CD4-positive, alpha-beta T cell treated with Interleukin-12 subunit alpha and Interleukin-12 subunit beta, for 1 hour (primary cell): Measurements from ENCODE around the gene KLHDC2.
"Not testable (repeated sequence)": the region's sequence is repeated elsewhere in the genome, so short reads cannot be mapped to it uniquely, and the experiment has no call there.

Experiments
- DNase-seq: peaks from one replicate; pipeline ENCODE4 v3.0.0-alpha.2; 2020

Gene KLHDC2, protein sequence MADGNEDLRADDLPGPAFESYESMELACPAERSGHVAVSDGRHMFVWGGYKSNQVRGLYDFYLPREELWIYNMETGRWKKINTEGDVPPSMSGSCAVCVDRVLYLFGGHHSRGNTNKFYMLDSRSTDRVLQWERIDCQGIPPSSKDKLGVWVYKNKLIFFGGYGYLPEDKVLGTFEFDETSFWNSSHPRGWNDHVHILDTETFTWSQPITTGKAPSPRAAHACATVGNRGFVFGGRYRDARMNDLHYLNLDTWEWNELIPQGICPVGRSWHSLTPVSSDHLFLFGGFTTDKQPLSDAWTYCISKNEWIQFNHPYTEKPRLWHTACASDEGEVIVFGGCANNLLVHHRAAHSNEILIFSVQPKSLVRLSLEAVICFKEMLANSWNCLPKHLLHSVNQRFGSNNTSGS

DNA sequence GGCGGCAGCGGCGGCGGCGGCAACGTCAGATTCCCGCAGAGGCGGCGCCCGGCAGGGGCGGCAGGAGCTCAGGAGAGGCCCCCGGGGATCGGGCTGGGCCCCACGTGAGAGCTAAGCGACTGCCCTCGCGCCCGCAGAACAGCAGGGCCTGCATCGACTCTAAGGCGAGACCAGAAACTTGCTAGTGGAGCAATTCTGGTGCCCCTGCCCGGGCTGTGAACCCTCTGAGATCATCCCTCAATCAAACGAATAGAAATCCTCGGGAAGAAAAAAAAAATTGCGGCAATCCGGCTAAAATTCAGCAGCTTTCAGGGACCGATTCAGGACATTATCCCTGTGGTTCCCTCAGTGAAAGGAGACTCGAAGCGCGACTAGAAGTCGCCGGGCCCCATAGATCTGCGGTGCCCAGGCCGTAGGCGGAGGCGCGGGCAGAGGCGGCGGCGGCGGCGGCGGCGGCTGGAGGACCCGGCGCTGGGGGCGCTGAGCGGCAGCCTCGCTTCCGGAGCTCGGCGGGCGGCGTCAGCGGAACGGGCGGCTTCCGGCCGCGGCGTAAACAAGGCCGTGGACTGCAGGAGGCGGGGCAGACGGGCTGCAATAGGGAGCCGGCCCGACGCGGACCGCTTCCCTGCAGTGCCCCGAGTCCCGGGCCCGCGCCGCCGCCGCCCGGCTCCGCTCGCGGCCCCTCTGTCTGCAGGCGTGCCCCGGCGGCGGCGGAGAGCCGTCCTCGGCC lies at the start of gene KLHDC2:
Gene KLHDC2 (plus strand): TSS at position 583 of the 730 bp plus-strand sequence. CDS start 316 bp downstream, outside the sequence.
- DNase-seq, result peak; percentile 91

DNA sequence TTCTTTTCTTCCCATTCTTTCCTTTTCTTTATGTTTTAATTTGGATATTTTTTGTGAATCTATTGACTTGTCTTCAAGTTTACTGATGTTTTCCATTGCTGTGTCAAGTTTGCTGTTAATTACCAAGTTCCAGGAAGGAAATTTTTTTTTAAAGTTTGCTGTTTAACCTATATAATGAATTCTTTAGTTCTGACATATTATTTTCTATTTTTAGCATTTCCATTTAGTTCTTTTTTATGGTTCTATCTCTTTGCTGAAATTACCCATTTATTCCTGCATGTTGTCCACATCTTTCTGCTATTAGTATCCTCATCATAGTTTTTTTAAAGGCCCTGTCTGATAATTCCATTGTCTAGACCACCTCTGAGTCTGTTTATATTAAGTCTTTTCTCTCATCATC lies 47.2 kb upstream of the KLHDC2 start:
- DNase-seq, result no peak

DNA sequence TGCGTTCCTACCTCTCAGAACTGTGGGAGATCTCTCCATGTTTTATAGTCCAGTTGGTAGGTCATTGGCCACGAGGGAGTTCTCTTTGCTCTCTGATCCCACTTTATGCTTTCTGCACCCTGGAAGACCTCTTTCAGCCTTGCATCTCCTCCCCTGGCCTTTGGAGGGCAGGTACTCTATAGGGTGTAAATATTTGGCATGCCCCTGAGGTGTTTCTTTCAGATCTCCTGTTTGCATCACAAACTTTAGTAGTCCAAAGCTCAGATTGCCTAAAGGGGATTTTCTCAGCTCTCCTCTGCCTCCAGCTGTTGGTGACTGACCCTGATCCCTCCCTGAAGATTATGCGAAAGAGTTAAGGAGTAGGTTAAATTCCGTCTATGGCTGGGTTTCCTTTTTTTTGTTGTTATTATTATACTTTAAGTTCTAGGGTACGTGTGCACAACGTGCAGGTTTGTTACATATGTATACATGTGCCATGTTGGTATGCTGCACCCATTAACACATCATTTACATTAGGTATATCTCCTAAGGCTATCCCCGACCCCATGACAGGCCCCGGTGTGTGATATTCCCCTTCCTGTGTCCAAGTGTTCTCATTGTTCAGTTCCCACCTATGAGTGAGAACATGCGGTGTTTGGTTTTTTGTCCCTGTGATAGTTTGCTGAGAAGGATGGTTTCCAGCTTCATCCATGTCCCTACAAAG lies 46.1 kb upstream of the KLHDC2 start:
- DNase-seq, result not testable (repeated sequence)

DNA sequence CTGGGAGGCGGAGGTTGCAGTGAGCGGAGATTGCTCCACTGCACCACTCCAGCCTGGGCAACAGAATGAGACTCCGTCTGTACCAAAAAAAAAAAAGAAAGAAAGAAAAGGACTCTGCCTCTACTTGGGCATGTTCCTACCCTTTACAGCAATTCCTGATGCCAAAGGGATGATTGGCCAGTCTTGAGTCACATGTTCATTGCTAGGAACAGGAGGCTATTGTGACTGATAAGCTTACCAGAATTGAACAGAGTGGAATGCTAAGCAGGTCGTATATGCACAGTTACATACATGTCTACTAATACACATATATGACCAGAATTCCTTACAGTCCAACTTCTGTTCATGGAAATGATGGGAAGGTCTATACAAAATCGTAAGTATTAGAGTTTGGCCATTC lies 40.8 kb upstream of the KLHDC2 start:
- DNase-seq, result no peak

DNA sequence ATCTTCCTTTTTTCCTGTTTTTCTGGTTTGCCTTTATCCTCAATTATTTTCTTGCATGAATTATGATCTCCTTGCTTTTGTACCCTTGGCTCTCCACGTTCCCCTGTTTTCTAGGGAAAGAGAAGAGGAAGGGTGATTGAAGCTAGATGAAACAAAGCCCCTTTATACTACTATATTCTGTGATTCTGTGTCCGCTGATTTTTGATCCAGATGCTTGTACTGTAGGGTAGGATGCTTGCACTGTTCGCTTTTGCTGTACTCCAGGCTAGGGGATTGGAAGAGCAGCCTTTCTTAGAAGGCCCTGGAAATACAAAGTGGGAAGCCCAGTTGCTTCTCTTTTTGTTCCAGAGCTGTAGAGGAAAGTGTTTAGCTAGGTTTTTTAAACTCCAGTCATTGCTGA lies 35.1 kb upstream of the KLHDC2 start:
- DNase-seq, result no peak

DNA sequence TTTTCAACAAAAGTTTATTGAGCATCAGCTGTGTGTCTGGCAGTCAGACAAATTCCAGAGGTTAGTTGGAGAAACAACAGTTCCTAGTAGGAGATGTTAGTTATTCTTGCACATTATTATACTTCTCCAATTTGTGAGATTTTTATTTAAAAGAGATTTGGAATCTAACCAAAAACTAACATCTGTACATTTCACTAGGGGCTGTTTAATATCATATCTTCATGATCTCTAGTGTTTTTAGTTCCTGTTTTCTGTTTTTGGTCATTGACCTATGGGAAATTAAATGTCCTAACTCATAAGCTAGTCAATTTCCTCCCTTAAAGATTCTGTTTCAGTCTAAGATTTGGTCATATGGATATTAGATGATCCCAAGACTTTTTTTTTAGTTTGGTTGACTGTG lies 34.1 kb upstream of the KLHDC2 start:
- no peak for DNase-seq

DNA sequence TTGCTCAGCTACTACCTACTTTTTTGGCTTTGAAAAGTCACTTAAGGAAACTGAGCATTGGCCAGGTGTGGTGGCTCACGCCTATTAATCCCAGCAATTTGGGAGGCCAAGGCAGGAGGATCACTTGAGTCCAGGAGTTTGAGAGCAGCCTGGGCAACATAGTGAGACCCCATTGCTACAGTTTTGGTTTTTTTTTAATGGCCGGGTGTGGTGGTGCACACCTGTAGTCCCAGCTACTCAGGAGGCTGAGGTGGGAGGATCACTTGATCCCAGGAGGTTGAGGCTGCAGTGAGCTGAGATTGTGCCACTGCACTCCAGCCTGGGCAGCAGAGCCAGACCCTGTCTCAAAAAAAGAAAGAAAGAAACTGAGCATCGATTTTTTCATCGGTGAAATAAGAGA lies 32.3 kb upstream of the KLHDC2 start:
- not testable (repeated sequence) for DNase-seq

DNA sequence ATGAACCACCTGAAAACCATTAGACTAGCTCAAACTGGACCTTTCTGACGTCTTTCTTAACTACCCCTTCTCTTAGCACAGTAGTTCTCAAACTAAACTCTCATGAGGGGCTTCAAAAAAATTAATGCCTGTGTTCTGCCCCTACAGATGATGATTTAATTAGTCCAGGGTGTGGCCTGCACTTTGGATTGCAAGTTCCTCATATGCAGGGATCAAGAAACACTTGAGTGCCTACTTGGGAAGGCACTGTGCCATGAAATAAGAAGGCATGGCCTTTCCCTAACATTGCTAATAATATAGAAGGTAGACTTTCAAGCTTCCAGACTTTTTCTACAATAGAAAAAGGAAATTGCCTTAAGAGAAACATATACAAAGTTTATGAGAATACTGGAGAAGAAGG lies 22.8 kb upstream of the KLHDC2 start:
- no peak for DNase-seq

DNA sequence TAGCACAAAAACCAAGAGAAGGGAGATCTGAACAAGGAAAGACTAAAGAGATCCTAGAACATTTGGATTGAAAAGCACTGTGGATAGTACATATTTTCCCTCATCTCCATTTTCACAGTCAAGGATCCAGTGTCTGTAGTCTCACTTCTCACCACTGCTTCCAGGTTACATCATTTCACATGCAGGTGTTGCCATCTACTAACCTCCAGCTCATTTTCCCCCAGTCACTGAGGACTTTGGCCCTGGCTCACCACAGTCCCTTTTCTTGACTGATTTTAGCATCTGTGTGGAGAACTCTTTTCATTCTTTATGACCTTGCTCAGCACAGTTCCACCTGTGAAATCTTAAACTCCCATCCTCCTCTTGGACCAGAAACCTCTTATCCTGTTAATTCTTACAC lies 21.5 kb upstream of the KLHDC2 start:
- not testable (repeated sequence) for DNase-seq

DNA sequence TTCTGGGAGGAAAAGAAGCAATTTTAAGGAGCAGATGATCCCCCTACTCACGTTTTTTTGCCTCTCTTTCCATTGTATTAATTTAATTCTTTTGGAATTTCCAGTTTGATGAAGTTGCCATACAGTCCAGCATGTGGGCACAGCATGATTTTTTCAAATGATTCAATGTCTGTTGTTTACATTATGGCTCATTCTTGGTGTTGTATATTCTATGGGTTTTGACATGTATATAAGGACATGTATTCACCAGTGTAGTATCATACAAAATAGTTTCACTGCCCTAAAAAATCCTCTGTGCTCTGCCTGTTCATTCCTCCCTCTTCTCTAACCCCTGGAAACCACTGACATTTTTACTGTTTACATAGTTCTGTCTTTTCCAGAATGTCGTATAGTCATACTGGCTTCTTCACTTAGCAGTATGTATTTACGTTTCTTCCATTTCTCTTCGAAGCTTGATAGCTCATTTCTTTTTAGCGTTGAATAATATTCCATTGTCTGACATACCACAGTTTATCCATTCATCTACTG lies 13.3 kb upstream of the KLHDC2 start:
- DNase-seq, result no peak

DNA sequence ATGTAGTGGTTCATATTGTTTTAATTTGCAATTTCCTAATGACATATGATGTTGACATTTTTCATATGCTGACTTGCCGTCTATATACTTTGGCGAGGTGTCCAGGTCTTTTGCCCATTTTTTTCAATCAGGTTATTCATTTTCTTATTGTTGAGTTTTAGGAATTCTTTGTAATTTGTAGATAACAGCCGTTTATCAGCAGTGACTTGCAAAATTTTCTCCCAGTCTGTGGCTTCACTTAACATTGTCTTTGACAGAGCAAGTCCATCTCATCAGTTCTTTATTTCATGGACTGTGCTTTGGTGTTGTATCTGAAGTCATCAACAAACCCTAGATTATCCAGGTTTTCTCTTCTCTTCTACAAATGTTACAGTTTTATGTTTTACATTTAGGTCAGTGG lies 12.6 kb upstream of the KLHDC2 start:
- no peak for DNase-seq

DNA sequence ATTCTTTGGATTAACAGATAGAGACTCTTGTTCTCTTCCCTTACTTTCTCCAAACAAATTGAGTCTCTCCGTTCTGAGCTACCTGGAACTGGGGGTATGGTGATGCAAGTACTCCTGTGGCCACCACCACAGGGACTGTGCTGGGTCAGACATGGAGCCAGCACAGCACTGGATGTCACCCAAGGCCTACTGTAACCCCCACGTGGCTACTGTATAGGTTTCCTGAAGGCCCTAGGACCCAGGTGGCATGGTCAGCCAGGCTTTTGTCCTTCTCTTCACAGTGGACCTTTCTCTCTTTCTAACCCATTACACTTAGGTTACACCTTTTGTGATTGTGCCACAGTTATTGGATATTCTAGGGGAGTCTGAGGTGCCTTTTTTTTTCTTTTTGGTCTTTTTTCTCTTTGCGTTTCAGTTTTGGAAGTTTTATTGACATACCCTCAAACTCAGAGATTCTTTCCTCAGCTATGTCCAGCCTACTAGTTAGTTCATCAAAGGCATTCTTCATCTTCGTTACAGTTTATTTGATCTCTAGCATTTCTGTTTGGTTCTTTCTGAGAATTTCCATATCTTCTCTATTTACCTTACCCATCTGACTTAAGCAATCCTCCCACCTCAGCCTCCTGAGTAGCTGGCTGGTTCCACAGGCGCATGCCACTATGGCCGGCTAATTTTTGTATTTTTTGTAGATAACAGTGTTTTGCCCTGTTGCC lies 6.0 kb upstream of the KLHDC2 start:
- no peak for DNase-seq

DNA sequence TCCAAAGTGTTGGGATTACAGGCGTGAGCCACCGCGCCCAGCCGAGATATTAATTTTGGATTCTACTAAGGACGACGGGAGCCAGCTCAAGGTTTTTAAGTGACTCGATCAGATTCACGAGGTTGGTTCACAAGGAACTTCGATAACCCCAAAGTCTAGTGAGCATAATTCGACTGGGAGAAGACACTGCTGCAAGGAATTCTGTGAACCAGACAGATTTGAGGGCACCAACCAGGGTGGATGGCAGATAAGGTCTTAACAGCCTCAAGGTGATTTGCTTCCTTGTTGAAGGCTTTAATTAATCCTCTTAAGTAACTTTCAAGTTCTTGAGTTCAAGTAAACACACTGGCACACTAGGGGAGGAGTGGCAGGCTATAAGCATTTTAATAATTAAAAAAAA lies 1.1 kb upstream of the KLHDC2 start:
- DNase-seq, result no peak

DNA sequence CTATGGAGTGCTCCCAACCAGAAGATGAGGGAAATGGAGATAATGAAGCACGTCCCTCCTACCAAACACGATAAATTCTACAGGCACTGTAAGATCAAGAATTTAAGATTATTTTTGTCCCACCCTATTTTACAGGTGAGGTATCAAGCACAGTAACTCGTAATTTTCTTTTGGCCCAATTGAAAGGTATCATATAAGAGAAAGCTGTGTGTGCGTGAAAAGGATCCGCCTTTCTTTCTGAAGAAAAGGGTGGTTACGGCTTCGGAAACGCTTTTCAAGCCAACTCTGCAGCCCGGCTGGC lies 733 bp upstream of the KLHDC2 start:
- no peak for DNase-seq

DNA sequence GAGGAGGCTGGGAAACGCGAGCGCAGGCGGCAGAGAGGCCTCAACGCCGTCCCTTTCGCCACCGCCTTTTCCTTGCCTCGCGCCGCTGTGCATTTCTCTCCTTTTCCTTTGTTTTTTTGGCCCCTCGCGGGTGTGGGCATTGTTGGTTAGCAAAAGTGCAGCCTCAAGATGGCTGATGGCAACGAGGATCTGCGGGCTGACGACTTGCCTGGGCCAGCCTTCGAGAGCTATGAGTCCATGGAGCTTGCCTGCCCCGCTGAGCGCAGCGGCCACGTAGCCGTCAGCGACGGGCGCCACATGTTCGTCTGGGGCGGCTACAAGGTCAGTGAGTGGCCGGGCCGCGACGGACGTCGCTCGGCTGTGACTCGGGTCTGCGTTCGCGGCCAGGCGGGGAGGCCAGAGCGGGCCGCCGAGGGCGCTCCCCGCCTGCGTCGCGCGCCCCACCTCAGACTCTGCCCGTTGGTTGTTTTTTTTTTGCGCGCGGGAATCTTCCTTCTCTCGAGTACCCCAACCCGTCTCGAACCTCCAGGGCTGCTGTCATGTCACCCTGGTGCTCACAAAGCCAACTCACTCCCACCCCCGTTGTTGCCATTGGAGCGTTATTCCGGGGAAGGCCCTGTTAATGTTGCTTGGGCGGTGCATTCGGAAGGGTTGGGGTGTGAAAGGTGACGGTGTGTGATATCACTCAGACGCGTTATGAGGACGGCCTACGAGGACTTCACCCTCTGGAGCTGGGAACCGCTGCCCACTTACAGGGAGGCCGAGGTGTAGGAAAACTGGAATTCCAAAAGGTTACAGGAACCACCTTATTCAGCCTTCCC lies 558 bp downstream of the KLHDC2 start:
- peak; percentile 79 for DNase-seq

DNA sequence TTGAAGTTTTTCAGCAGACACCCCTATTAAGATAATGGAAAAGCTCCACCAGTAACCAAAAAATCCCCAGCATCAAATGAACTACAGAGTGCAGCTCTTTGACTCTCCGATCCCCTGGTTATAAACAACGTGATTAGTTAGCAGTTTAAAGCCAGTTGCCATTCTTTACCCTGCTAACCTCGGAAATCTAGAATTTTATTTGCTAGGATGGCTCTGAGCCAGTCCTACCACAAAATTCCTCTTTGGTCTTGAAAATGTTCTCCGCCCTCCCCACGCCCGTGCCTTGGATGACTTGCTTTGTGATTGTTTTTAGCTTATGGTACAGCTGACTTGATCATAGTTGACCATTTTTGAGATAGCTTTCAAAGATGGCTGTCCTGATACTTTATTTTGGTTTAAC lies 1.2 kb downstream of the KLHDC2 start:
- DNase-seq, result no peak

DNA sequence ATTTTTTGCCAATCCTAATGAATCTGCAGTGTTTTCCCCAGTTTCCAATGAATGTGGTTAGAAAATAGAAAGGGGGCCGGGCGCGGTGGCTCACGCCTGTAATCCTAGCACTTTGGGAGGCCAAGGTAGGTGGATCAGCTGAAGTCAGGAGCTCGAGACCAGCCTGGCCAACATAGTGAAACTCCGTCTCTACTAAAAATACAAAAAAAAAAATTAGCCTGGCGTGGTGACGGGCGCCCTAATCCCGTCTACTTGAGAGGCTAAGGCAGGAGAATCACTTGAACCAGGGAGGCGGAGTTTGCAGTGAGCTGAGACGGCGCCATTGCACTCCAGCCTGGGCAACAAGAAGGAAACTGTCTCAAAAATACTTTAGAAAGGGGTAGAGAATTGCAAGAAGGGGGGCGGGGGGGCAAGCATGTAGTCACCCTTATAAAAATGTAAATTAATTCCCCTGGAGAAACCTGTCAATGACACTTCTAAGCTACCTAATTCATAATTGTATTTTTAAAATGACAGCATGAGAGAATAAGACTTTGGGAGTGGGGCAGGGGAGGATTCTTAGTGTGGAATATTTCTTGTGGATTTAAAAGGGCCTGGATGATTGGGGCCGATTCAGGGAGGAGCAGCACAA lies 1.7 kb downstream of the KLHDC2 start:
- no peak for DNase-seq

DNA sequence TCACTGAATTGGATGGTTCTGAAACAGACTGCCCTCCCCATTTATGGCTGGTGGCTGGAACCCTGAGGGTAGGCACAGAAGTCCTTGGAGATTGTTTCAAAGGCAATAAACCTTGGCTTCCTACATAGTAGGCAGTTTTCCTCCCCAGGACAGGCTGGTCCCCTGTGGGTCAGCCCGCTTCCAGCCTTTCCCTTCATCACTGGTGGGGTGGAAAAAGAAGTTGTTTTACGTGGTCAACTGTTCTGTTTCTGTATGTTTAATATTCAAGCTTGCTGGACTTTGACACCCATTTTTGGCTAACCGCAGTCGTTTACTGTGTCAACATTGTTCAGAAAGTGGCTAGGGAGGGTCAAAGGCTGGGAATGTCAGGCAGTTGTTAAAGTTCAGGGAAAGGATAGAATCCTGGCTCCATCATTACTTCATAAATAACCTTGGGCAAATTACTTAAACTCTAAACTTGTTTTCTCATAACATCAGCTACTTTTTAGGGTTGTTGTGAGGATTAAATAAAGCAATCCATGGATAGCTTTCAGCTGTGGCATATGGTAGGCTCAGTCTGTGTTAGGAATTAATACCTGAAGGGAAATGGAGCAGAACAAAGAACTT lies 2.4 kb downstream of the KLHDC2 start:
- no peak for DNase-seq

DNA sequence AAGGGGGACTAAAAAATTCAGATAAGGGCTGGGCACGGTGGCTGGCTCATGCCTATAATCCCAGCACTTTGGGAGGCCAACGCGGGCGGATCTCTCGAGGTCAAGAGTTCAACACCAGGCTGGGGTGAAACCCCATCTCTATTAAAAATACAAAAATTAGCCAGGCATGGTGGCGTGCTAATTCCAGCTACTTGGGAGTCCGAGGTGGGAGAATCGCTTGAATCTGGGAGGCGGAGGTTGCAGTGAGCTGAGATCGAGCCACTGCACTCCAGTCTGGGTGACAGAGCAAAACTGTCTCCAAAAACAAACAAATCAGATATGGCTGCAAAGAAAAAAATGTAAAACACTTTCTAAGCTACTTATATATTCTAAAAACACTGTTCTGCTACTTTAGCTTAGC lies 3.7 kb downstream of the KLHDC2 start:
- DNase-seq, result not testable (repeated sequence)

DNA sequence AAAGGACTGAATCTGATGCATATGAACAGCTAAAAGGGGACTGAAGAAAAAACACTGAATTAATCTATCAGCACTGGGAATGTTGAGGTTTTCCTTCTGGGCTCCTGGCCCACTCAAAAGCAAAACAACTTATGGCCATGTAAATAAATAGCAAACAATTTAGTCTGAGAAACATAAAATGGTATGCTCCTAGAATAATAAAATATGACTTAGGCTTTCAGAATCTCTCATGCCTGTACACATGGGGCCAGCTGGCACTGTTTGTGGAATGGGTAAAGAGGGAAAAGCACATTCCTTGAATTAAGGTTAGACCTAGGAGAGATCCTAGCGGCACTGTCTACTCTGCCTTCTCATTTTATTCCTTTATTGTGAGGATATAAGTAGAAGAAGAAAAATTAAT lies 6.2 kb downstream of the KLHDC2 start:
- no peak for DNase-seq

DNA sequence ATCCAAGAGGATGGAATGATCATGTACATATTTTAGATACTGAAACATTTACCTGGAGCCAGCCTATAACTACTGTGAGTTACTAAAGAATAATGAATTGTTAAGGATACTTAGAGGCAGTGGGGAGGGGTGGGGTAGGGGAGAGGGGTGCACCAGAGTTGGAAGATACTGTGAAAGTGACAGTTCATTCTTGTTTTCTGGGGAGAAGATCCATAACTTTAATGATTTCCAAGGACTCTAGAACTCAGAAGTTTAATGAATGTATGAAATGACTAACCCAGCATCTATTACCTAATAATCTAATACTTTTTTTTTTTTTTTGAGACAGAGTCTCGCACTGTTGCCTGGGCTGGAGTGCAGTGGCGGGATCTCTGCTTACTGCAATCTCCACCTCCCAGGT lies 10.5 kb downstream of the KLHDC2 start:
- DNase-seq, result no peak
